22Rv1 (cell line): ENCODE data around the gene CAMP.

Experiments used
- H3K27ac ChIP-seq: fragments of 450-650 bp; 2 replicates; pipeline ENCODE4 v1.5.1; 2017
- CTCF ChIP-seq: fragments of 450-650 bp; IDR thresholded peaks from 2 replicates; pipeline ENCODE4 v1.5.1; 2017; ENCODE audit warnings: mild to moderate bottlenecking
- ZFX ChIP-seq: fragments of 450-650 bp; IDR thresholded peaks from 2 replicates; pipeline ENCODE4 v1.6.1; 2017; ENCODE audit warnings: antibody characterized with exemption, borderline replicate concordance

The CAMP gene

GRCh38 chr3:48240000-48240963, 17.0 kb downstream of the CAMP start:
- H3K27ac ChIP-seq: peak overlapping the region; percentile 83
- TF ChIP-seq ZFX (no peak), CTCF (no peak)

GRCh38 chr3:48241796-48242455, 18.6 kb downstream of the CAMP start:
- TF ChIP-seq ZFX (no peak), CTCF (no peak)
- peak overlapping the region; percentile 83 for H3K27ac ChIP-seq

- H3K27ac ChIP-seq: no peak overlapping the region
- TF ChIP-seq CTCF (no peak), ZFX (no peak)
These were observed 20.6 kb downstream of the CAMP start for GRCh38 chr3:48243886-48244285.

GRCh38 chr3:48244461-48244860, 21.2 kb downstream of the CAMP start:
- TF ChIP-seq CTCF: no peak
- TF ChIP-seq ZFX: no peak
- H3K27ac ChIP-seq: no peak overlapping the region

- no peak overlapping the region for H3K27ac ChIP-seq
These were observed 21.8 kb downstream of the CAMP start for GRCh38 chr3:48245136-48245535.

GRCh38 chr3:48247401-48247811, 24.1 kb downstream of the CAMP start:
- no peak overlapping the region for H3K27ac ChIP-seq

More at GRCh38 chr3:48245136-48245535, 21.8 kb downstream of the CAMP start:
- TF ChIP-seq CTCF (no peak), ZFX (no peak)

More at GRCh38 chr3:48247401-48247811, 24.1 kb downstream of the CAMP start:
- TF ChIP-seq CTCF (no peak), ZFX (no peak)
